ENCODE measurements around the gene TAOK1. TPM values are rescaled to one million over a fixed set of nuclear protein-coding genes. Genes with fewer than 3 reads are reported as not detected.

The TAOK1 gene
- total RNA-seq, 1 donor from 2014 or later, result 54.0 TPM

- no peak for DNase-seq (ENCODE audit: low read depth, low spot score)
Observed at GRCh38 chr17:29378500-29378899, 11.7 kb upstream of the TAOK1 start.

GRCh38 chr17:29379084-29379991, 10.8 kb upstream of the TAOK1 start:
- no peak for DNase-seq (ENCODE audit: low read depth, low spot score)

GRCh38 chr17:29383686-29384085, 6.5 kb upstream of the TAOK1 start:
- no peak for DNase-seq (ENCODE audit: low read depth, low spot score)

- DNase-seq (ENCODE audit: low read depth, low spot score), result no peak
Observed at GRCh38 chr17:29384901-29385300, 5.3 kb upstream of the TAOK1 start.

GRCh38 chr17:29386760-29387159, 3.4 kb upstream of the TAOK1 start:
- DNase-seq (ENCODE audit: low read depth, low spot score), result no peak

GRCh38 chr17:29388937-29389336, 1.2 kb upstream of the TAOK1 start:
- no peak for DNase-seq (ENCODE audit: low read depth, low spot score)

GRCh38 chr17:29390851-29391631, 878 bp downstream of the TAOK1 start:
- no peak for DNase-seq (ENCODE audit: low read depth, low spot score)

GRCh38 chr17:29393436-29393835, 3.3 kb downstream of the TAOK1 start:
- no peak for DNase-seq (ENCODE audit: low read depth, low spot score)

- no peak for DNase-seq (ENCODE audit: low read depth, low spot score)
Observed at GRCh38 chr17:29394761-29395160, 4.6 kb downstream of the TAOK1 start.

GRCh38 chr17:29396066-29396465, 5.9 kb downstream of the TAOK1 start:
- no peak for DNase-seq (ENCODE audit: low read depth, low spot score)

- DNase-seq (ENCODE audit: low read depth, low spot score), result no peak
Observed at GRCh38 chr17:29399634-29400033, 9.5 kb downstream of the TAOK1 start.

- DNase-seq (ENCODE audit: low read depth, low spot score), result no peak
Observed at GRCh38 chr17:29400818-29401217, 10.7 kb downstream of the TAOK1 start.

GRCh38 chr17:29401258-29401657, 11.1 kb downstream of the TAOK1 start:
- DNase-seq (ENCODE audit: low read depth, low spot score), result no peak

GRCh38 chr17:29407856-29408255, 17.7 kb downstream of the TAOK1 start:
- no peak for DNase-seq (ENCODE audit: low read depth, low spot score)

- no peak for DNase-seq (ENCODE audit: low read depth, low spot score)
Observed at GRCh38 chr17:29409963-29410362, 19.8 kb downstream of the TAOK1 start.

GRCh38 chr17:29412780-29413565, 22.8 kb downstream of the TAOK1 start:
- DNase-seq (ENCODE audit: low read depth, low spot score), result no peak

- no peak for DNase-seq (ENCODE audit: low read depth, low spot score)
Observed at GRCh38 chr17:29420128-29420527, 30.0 kb downstream of the TAOK1 start.

GRCh38 chr17:29430275-29430674, 40.1 kb downstream of the TAOK1 start:
- DNase-seq (ENCODE audit: low read depth, low spot score), result no peak

GRCh38 chr17:29433541-29433940, 43.4 kb downstream of the TAOK1 start:
- DNase-seq (ENCODE audit: low read depth, low spot score), result no peak

- DNase-seq (ENCODE audit: low read depth, low spot score), result no peak
Observed at GRCh38 chr17:29434550-29434949, 44.4 kb downstream of the TAOK1 start.

GRCh38 chr17:29442451-29442850, 52.3 kb downstream of the TAOK1 start:
- DNase-seq (ENCODE audit: low read depth, low spot score), result no peak
